HepG2 (cell line): ENCODE data around the gene HRG. TPM values are rescaled to one million over a fixed set of nuclear protein-coding genes. Genes with fewer than 3 reads are reported as not detected.
A peak's percentile ranks its signal among the peaks of the same experiment; 100 is the strongest.

Experiments
- ATF2 ChIP-seq: sonication (generic); formaldehyde crosslinking; IDR thresholded peaks from 2 replicates; pipeline ENCODE4 v1.4.0; 2020; ENCODE audit warnings: missing genetic modification reagents
- HDAC6 ChIP-seq: fragments of 200-600 bp; sonication (generic); IDR thresholded peaks from 2 replicates; pipeline ENCODE4 v1.7.0; 2017; ENCODE audit warnings: mild to moderate bottlenecking, antibody characterized with exemption, low read length, low read depth
- HNF4A ChIP-seq: sonication (generic); formaldehyde crosslinking; IDR thresholded peaks from 2 replicates; pipeline ENCODE4 v1.4.0; 2020; ENCODE audit warnings: missing genetic modification reagents
- MAFG ChIP-seq: sonication (generic); formaldehyde crosslinking; IDR thresholded peaks from 2 replicates; pipeline ENCODE4 v1.5.1; 2020; ENCODE audit warnings: mild to moderate bottlenecking, missing genetic modification reagents
- MTERF4 ChIP-seq: sonication (generic); formaldehyde crosslinking; IDR thresholded peaks from 2 replicates; pipeline ENCODE4 v1.8.0; 2023; ENCODE audit warnings: mild to moderate bottlenecking, missing genetic modification reagents
- PAXIP1 ChIP-seq: sonication (generic); formaldehyde crosslinking; conservative IDR thresholded peaks from 2 replicates; pipeline ENCODE4 v1.4.0; 2020; ENCODE audit warnings: mild to moderate bottlenecking, missing genetic modification reagents, moderate library complexity
- SMAD9 ChIP-seq: sonication (generic); formaldehyde crosslinking; IDR thresholded peaks from 2 replicates; pipeline ENCODE4 v1.5.1; 2020; ENCODE audit warnings: mild to moderate bottlenecking, missing genetic modification reagents
- SOX13 ChIP-seq, 3 experiments: fragments of 450-650 bp in 1 of 3; sonication (generic) in 1 of 3; formaldehyde crosslinking in 1 of 3; IDR thresholded peaks in 2 of 3; conservative IDR thresholded peaks in 1 of 3; 2 replicates each; pipeline versions ENCODE4 v1.5.0 to v1.6.1; 2016 to 2020; ENCODE audit warnings: antibody characterized with exemption in 1 of 3, mild to moderate bottlenecking in 1 of 3, missing compliant biosample characterization in 1 of 3, missing genetic modification reagents in 1 of 3, moderate library complexity in 1 of 3
- ZBTB7B ChIP-seq: sonication (generic); formaldehyde crosslinking; IDR thresholded peaks from 2 replicates; pipeline ENCODE4 v1.4.0; 2020; ENCODE audit warnings: missing genetic modification reagents
- ZNF598 ChIP-seq: sonication (generic); formaldehyde crosslinking; IDR thresholded peaks from 2 replicates; pipeline ENCODE4 v1.5.1; 2020; ENCODE audit warnings: mild to moderate bottlenecking, missing genetic modification reagents, borderline replicate concordance
- ZNF614 ChIP-seq: IDR thresholded peaks from 2 replicates; pipeline ENCODE4 v1.6.1; 2018; ENCODE audit warnings: missing biosample characterization, missing genetic modification reagents, inconsistent platforms, borderline replicate concordance
- polyA plus RNA-seq, 8 experiments: library from polyadenylated mRNA; depleted of rRNA in 3 of 8; stranded (reverse) in 7 of 8; unstranded in 1 of 8; fragments of >200 nt; fragmentation: Illumina TruSeq in 4 of 8; extraction: Trizol in 4 of 8; gene quantifications; 2 replicates each; pipeline versions ENCODE4 v1.2.1 to v1.2.3, GENCODE V29; 2011 to 2016; ENCODE audit warnings: low read depth in 4 of 8, missing spikeins in 1 of 8, mixed read lengths in 1 of 8; ENCODE audit not compliant: insufficient read depth in 1 of 8
- total RNA-seq, 5 experiments: library from RNA; depleted of rRNA; stranded (reverse); fragments of >200 nt; fragmentation: Illumina TruSeq; extraction: Trizol; gene quantifications; 2 replicates each; pipeline ENCODE4 v1.2.3, GENCODE V29; 2016; ENCODE audit warnings: low read depth in 1 of 5
- TF ChIP-seq, protein P1 (sequence below): sonication (generic); formaldehyde crosslinking; IDR thresholded peaks from 2 replicates; pipeline ENCODE4 v1.5.0; 2020; ENCODE audit warnings: mild to moderate bottlenecking, missing genetic modification reagents, moderate library complexity

The HRG gene
- total and polyA plus RNA-seq, 2 of the 13 experiments (the other 11 are each of a cell fraction or from before 2014, with no cell fraction given), result 0.09 to 0.11 TPM

DNA sequence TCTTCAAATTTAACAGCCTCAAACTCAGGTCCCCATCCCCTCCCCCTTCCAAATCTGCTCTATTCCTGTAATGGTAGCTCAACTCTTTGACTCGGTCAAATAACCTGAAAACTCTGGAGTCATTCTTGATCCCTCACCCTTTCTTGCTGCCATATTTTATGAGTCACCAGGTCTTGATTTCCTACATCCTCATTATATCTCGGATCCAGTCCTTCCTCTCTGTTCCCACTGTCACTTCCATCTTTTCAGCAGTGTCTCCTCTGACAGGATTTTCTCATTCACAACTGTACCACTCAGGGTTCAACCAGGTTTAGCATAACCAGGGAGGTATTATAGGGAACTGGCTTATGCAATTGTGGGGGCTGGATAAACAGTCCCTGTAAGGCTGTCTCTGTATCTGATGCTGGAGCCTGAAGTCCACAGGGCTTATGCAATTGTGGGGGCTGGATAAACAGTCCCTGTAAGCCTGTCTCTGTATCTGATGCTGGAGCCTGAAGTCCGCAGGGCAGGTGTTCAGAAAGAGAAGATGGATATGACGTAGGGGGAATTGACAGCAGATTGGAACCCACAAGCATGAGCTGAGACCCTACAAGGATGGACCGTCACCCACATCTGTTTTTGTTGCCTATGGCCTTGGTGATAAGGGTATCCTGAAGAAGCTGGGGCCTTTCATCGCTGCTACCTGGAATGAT lies 34.7 kb upstream of the HRG start (continued):
- peak; percentile 92 for TF ChIP-seq PAXIP1 (CRISPR knock-in tag)
- TF ChIP-seq ATF2 (CRISPR knock-in tag), result peak; percentile 80
- no peak for TF ChIP-seq ZNF614 (CRISPR knock-in tag)
- TF ChIP-seq, protein P1, sequence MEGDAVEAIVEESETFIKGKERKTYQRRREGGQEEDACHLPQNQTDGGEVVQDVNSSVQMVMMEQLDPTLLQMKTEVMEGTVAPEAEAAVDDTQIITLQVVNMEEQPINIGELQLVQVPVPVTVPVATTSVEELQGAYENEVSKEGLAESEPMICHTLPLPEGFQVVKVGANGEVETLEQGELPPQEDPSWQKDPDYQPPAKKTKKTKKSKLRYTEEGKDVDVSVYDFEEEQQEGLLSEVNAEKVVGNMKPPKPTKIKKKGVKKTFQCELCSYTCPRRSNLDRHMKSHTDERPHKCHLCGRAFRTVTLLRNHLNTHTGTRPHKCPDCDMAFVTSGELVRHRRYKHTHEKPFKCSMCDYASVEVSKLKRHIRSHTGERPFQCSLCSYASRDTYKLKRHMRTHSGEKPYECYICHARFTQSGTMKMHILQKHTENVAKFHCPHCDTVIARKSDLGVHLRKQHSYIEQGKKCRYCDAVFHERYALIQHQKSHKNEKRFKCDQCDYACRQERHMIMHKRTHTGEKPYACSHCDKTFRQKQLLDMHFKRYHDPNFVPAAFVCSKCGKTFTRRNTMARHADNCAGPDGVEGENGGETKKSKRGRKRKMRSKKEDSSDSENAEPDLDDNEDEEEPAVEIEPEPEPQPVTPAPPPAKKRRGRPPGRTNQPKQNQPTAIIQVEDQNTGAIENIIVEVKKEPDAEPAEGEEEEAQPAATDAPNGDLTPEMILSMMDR, result no peak
- TF ChIP-seq ZNF598 (CRISPR knock-in tag), result no peak
- peak; percentile 38; the same call in 1 of the 2 replicates for TF ChIP-seq SOX13 (IDR thresholded peaks at IDR 0.05)
- peak in 1 of 2 experiments; percentile 71; a peak in 2 of 4 replicates for TF ChIP-seq SOX13 (CRISPR knock-in tag; conservative IDR thresholded peaks at IDR 0.05 in 1 of 2, IDR thresholded peaks at IDR 0.05 in 1 of 2)
- no peak for TF ChIP-seq MTERF4 (CRISPR knock-in tag)
- no peak for TF ChIP-seq HDAC6
- TF ChIP-seq SMAD9 (CRISPR knock-in tag), result no peak
- TF ChIP-seq MAFG (CRISPR knock-in tag), result no peak
- peak; percentile 98 for TF ChIP-seq ZBTB7B (CRISPR knock-in tag)
- peak; percentile 97 for TF ChIP-seq HNF4A (CRISPR knock-in tag)
